ENCODE results near the gene GJD4.

The GJD4 gene

GRCh38 chr10:35563261-35563891 lies 41.8 kb upstream of the GJD4 start:
- H3K4me3 ChIP-seq (replicated peaks; ENCODE audit: low read depth, low read length) = no peak overlapping the region
- TF ChIP-seq CTCF (IDR thresholded peaks at IDR 0.05; ENCODE audit: low read length, missing control alignments) = no peak
- DNase-seq (ENCODE audit: low read depth) = peak; percentile 85

GRCh38 chr10:35564341-35564968 lies 40.7 kb upstream of the GJD4 start:
- H3K4me3 ChIP-seq (replicated peaks; ENCODE audit: low read depth, low read length) = no peak overlapping the region
- no peak for TF ChIP-seq CTCF (IDR thresholded peaks at IDR 0.05; ENCODE audit: low read length, missing control alignments)
- peak; percentile 57 for DNase-seq (ENCODE audit: low read depth)

- TF ChIP-seq CTCF (IDR thresholded peaks at IDR 0.05; ENCODE audit: low read length, missing control alignments) = no peak
- H3K4me3 ChIP-seq (replicated peaks; ENCODE audit: low read depth, low read length) = no peak overlapping the region
- DNase-seq (ENCODE audit: low read depth) = peak; percentile 28
Observed at GRCh38 chr10:35565602-35566081, 39.5 kb upstream of the GJD4 start.

GRCh38 chr10:35567951-35568350 lies 37.2 kb upstream of the GJD4 start:
- no peak for TF ChIP-seq CTCF (IDR thresholded peaks at IDR 0.05; ENCODE audit: low read length, missing control alignments)
- H3K4me3 ChIP-seq (replicated peaks; ENCODE audit: low read depth, low read length) = no peak overlapping the region
- no peak for DNase-seq (ENCODE audit: low read depth)

- no peak for DNase-seq (ENCODE audit: low read depth)
- TF ChIP-seq CTCF (IDR thresholded peaks at IDR 0.05; ENCODE audit: low read length, missing control alignments) = no peak
- H3K4me3 ChIP-seq (replicated peaks; ENCODE audit: low read depth, low read length) = no peak overlapping the region
Observed at GRCh38 chr10:35568483-35569015, 36.6 kb upstream of the GJD4 start.

- TF ChIP-seq CTCF (IDR thresholded peaks at IDR 0.05; ENCODE audit: low read length, missing control alignments) = no peak
- no peak for DNase-seq (ENCODE audit: low read depth)
- H3K4me3 ChIP-seq (replicated peaks; ENCODE audit: low read depth, low read length) = no peak overlapping the region
Observed at GRCh38 chr10:35569111-35569707, 35.9 kb upstream of the GJD4 start.
